Prostate gland (tissue), 1 donor: ENCODE data around the gene RANBP3.

ENCODE experiments used
- POLR2A ChIP-seq: fragments of 450-650 bp; IDR thresholded peaks from one replicate; pipeline ENCODE4 v1.6.1; 2016; ENCODE audit warnings: antibody characterized with exemption, mild to moderate bottlenecking
- POLR2AphosphoS5 ChIP-seq: sonication (generic); formaldehyde crosslinking; IDR thresholded peaks from one replicate; pipeline ENCODE4 v1.6.1; 2017; ENCODE audit warnings: antibody characterized with exemption

- TF ChIP-seq POLR2AphosphoS5 (no peak), POLR2A (no peak)
Measured at GRCh38 chr19:5932609-5933262, 45.2 kb downstream of the RANBP3 start.
